K562 (cell line): ENCODE results near the gene UNC119B. TPM values are rescaled to one million over a fixed set of nuclear protein-coding genes. Genes with fewer than 3 reads are reported as not detected.

Source experiments
- C11orf30 ChIP-seq: fragments of 450-650 bp; IDR thresholded peaks from 2 replicates; pipeline ENCODE4 v1.6.1; 2016; ENCODE audit warnings: low read depth, mild to moderate bottlenecking
- CAMTA2 ChIP-seq: fragments of 250-450 bp; sonication (Bioruptor Pico); conservative IDR thresholded peaks from 2 replicates; pipeline ENCODE4 v1.5.1; 2022
- E2F8 ChIP-seq: fragments of 450-650 bp; IDR thresholded peaks from 2 replicates; pipeline ENCODE4 v1.7.1; 2018; ENCODE audit warnings: mild to moderate bottlenecking, low read depth; ENCODE audit not compliant: partially characterized antibody
- HDAC1 ChIP-seq, 2 experiments: fragments of 450-650 bp; IDR thresholded peaks; 2 replicates each; pipeline ENCODE4 v1.6.1; 2016 to 2017; ENCODE audit warnings: inconsistent platforms in 1 of 2, mild to moderate bottlenecking in 1 of 2, moderate library complexity in 1 of 2
- HDGF ChIP-seq: fragments of 450-650 bp; IDR thresholded peaks from 2 replicates; pipeline ENCODE4 v1.6.1; 2016
- HNRNPH1 ChIP-seq: fragments of 200-400 bp; formaldehyde crosslinking; optimal IDR thresholded peaks from 2 replicates; pipeline ENCODE3; 2017; ENCODE audit warnings: low read depth, mild to moderate bottlenecking, low read length, moderate library complexity
- KDM1A ChIP-seq, 2 experiments: fragments of 450-650 bp; IDR thresholded peaks; 2 replicates each; pipeline ENCODE4 v1.6.1; 2016; ENCODE audit warnings: mild to moderate bottlenecking in 2 of 2
- KLF13 ChIP-seq: fragments of 450-650 bp; IDR thresholded peaks from 2 replicates; pipeline ENCODE4 v1.6.1; 2016; ENCODE audit warnings: missing genetic modification characterization, low read depth, mild to moderate bottlenecking, missing compliant biosample characterization, moderate library complexity, borderline replicate concordance
- L3MBTL2 ChIP-seq: fragments of 450-650 bp; IDR thresholded peaks from 2 replicates; pipeline ENCODE4 v1.6.1; 2016; ENCODE audit warnings: mild to moderate bottlenecking, moderate library complexity
- MNT ChIP-seq, 2 experiments: fragments of 450-650 bp; conservative IDR thresholded peaks; 2 replicates each; pipeline ENCODE4 v1.6.1; 2017; ENCODE audit warnings: mild to moderate bottlenecking in 2 of 2, moderate library complexity in 2 of 2
- NR2F6 ChIP-seq: fragments of 450-650 bp; formaldehyde crosslinking; IDR thresholded peaks from 2 replicates; pipeline ENCODE4 v1.4.0; 2020; ENCODE audit warnings: mild to moderate bottlenecking
- PCBP1 ChIP-seq: fragments of 200-400 bp; formaldehyde crosslinking; IDR thresholded peaks from 2 replicates; pipeline ENCODE4 v1.6.1; 2018; ENCODE audit warnings: mild to moderate bottlenecking, low read depth, low read length; ENCODE audit not compliant: poor library complexity, severe bottlenecking
- TAF15 ChIP-seq: fragments of 200-400 bp; formaldehyde crosslinking; IDR thresholded peaks from 2 replicates; pipeline ENCODE4 v1.6.1; 2017; ENCODE audit warnings: mild to moderate bottlenecking, low read depth, low read length, moderate library complexity
- XRCC5 ChIP-seq: fragments of 200-400 bp; formaldehyde crosslinking; IDR thresholded peaks from 2 replicates; pipeline ENCODE4 v1.6.1; 2017; ENCODE audit warnings: low read depth, mild to moderate bottlenecking, low read length
- ZBTB49 ChIP-seq: sonication (generic); formaldehyde crosslinking; IDR thresholded peaks from 2 replicates; pipeline ENCODE4 v1.8.0; 2022; ENCODE audit warnings: missing genetic modification reagents, mild to moderate bottlenecking, borderline replicate concordance
- ZNF586 ChIP-seq: fragments of 450-650 bp; formaldehyde crosslinking; conservative IDR thresholded peaks from 2 replicates; pipeline ENCODE4 v1.4.0; 2020; ENCODE audit warnings: mild to moderate bottlenecking, moderate library complexity
- polyA plus RNA-seq, 8 experiments: library from polyadenylated mRNA; depleted of rRNA in 4 of 8; stranded (reverse) in 5 of 8; unstranded in 3 of 8; fragments of >200 nt; fragmentation: Nextera tagmentation in 2 of 8; fragmentation: Illumina TruSeq in 1 of 8; extraction: Ambion mirVana in 2 of 8; extraction: Trizol in 1 of 8; gene quantifications; 2 replicates each; pipeline versions ENCODE4 v1.2.1 to v1.2.3, GENCODE V29; 2011 to 2014; ENCODE audit warnings: inconsistent platforms in 1 of 8, missing spikeins in 1 of 8
- total RNA-seq, 7 experiments: library from RNA; depleted of rRNA in 6 of 7; stranded (reverse); fragments of >200 nt in 6 of 7; fragmentation: Illumina TruSeq in 2 of 7; extraction: Trizol in 2 of 7; gene quantifications; 2 replicates each; pipeline versions ENCODE4 v1.2.1 to v1.2.3, GENCODE V29; 2011 to 2021; ENCODE audit warnings: low replicate concordance in 1 of 7

Gene UNC119B
- total and polyA plus RNA-seq, 9 of the 15 experiments (the other 6 are each of a cell fraction or from before 2014, with no cell fraction given) = 4.0 to 34.5 (median 15.1) TPM

- TF ChIP-seq E2F8 (peak; percentile 89), NR2F6 (no peak), PCBP1 (peak; percentile 13), TAF15 (no peak), L3MBTL2 (no peak; the same call in none of the 2 replicates), KLF13 (tag) (peak; percentile 95), C11orf30 (peak; percentile 83), CAMTA2 (CRISPR knock-in tag) (no peak), HDAC1 (IDR thresholded peaks at IDR 0.05) (peak in 1 of 2 experiments; percentile 77; a peak in 2 of 4 replicates), HNRNPH1 (no peak), HDGF (no peak), XRCC5 (peak; percentile 72; the same call in 1 of the 2 replicates), MNT (conservative IDR thresholded peaks at IDR 0.05) (peak; percentile 82 to 92), ZBTB49 (CRISPR knock-in tag) (no peak), ZNF586 (no peak), KDM1A (IDR thresholded peaks at IDR 0.05) (no peak)
These were observed 23.3 kb upstream of the UNC119B start, which contains the start of gene MLEC (continued) for GRCh38 chr12:120686690-120687577.
